Measurements from ENCODE around the gene CPNE7.

GRCh38 chr16:89575247-89576152, at the start of gene CPNE7:
- TF ChIP-seq CTCF (IDR thresholded peaks at IDR 0.05), result no peak
- TF ChIP-seq POLR2A (IDR thresholded peaks at IDR 0.05), result no peak
- TF ChIP-seq EP300 (IDR thresholded peaks at IDR 0.05), result no peak
